Uterus (tissue), 4 donors: ENCODE results near the gene RNF215. TPM values are rescaled to one million over a fixed set of nuclear protein-coding genes. Genes with fewer than 3 reads are reported as not detected.
"Not testable (repeated sequence)": the region's sequence is repeated elsewhere in the genome, so short reads cannot be mapped to it uniquely, and the experiment has no call there.

ENCODE experiments used
- DNase-seq, 2 donors: peaks; one replicate each; pipeline ENCODE4 v3.0.0-alpha.2; 2019 to 2020
- H3K27ac ChIP-seq, 2 donors: fragments of 200-600 bp; sonication (generic); 1 replicate in 1 of 2; 2 replicates in 1 of 2; pipeline ENCODE4 v1.5.1; 2016 to 2018
- H3K27me3 ChIP-seq, 2 donors: fragments of 200-600 bp; sonication (generic); one replicate each; pipeline ENCODE4 v1.5.1; 2018 to 2019; ENCODE audit warnings: control low read depth in 1 of 2
- H3K36me3 ChIP-seq, 2 donors: fragments of 200-600 bp; sonication (generic); one replicate each; pipeline ENCODE4 v1.5.1; 2019; ENCODE audit warnings: control low read depth in 1 of 2
- H3K4me1 ChIP-seq, 2 donors: fragments of 200-600 bp; sonication (generic); one replicate each; pipeline ENCODE4 v1.5.1; 2018 to 2019; ENCODE audit warnings: control low read depth in 1 of 2
- H3K4me3 ChIP-seq, 2 donors: fragments of 200-600 bp; sonication (generic); 1 replicate in 1 of 2; 2 replicates in 1 of 2; pipeline ENCODE4 v1.5.1; 2018 to 2019; ENCODE audit warnings: mild to moderate bottlenecking in 1 of 2
- H3K9me3 ChIP-seq, 2 donors: fragments of 200-600 bp; sonication (generic); one replicate each; pipeline ENCODE4 v1.5.1; 2019; ENCODE audit warnings: control low read depth in 1 of 2
- CTCF ChIP-seq, 4 experiments: fragments of 200-600 bp in 2 of 4; fragments of 450-650 bp in 2 of 4; sonication (generic) in 2 of 4; IDR thresholded peaks; one replicate each; pipeline ENCODE4 v1.5.1; 2016 to 2019; ENCODE audit warnings: antibody characterized with exemption in 4 of 4, mild to moderate bottlenecking in 2 of 4, moderate library complexity in 1 of 4
- POLR2A ChIP-seq, 2 donors: fragments of 450-650 bp; IDR thresholded peaks; one replicate each; pipeline ENCODE4 v1.6.1; 2016; ENCODE audit warnings: antibody characterized with exemption in 2 of 2, mild to moderate bottlenecking in 1 of 2, moderate library complexity in 1 of 2
- intact Hi-C: fragments of 100-400 bp; cut with DNase I; formaldehyde crosslinking; loops from one replicate; pipeline ENCODE4 v1.15.1; 2023; ENCODE audit warnings: low total_unique reads
- total RNA-seq, 4 donors: library from RNA; depleted of rRNA in 3 of 4; stranded (reverse); fragments of >200 nt in 3 of 4; gene quantifications; one replicate each; pipeline versions ENCODE4 v1.1.0 to v1.2.4, GENCODE V29; 2014 to 2023
- donor health status: DM: yes; HTN: yes; CAD: no.

Gene RNF215
- total RNA-seq, 4 donors from 2014 or later, result 8.2 to 25.9 (median 18.9) TPM

GRCh38 chr22:30344447-30345200, 42.6 kb downstream of the RNF215 start:
- H3K4me1 ChIP-seq, result no peaks in the 10 kb centered on the region
- TF ChIP-seq CTCF (IDR thresholded peaks at IDR 0.05), result no peak
- TF ChIP-seq POLR2A (IDR thresholded peaks at IDR 0.05), result no peak
- H3K27ac ChIP-seq, result no peak overlapping the region
- no peak for DNase-seq
- no peaks in the 10 kb centered on the region for H3K36me3 ChIP-seq
- no peaks in the 10 kb centered on the region for H3K9me3 ChIP-seq
- intact Hi-C loops, result no loop called here
- H3K4me3 ChIP-seq, result no peak overlapping the region
- no peaks in the 10 kb centered on the region for H3K27me3 ChIP-seq

- Histone ChIP-seq H3K27ac (no peak overlapping the region), H3K27me3 (no peaks in the 10 kb centered on the region), H3K4me3 (no peak overlapping the region), H3K4me1 (no peaks in the 10 kb centered on the region), H3K36me3 (no peaks in the 10 kb centered on the region), H3K9me3 (no peaks in the 10 kb centered on the region)
- TF ChIP-seq POLR2A (IDR thresholded peaks at IDR 0.05) (no peak), CTCF (IDR thresholded peaks at IDR 0.05) (no peak)
- intact Hi-C loops, result no loop called here
- no peak for DNase-seq
These were observed 46.1 kb downstream of the RNF215 start for GRCh38 chr22:30340911-30341685.

GRCh38 chr22:30338802-30339201, 48.4 kb downstream of the RNF215 start:
- H3K4me3 ChIP-seq, result no peak overlapping the region
- no peak for DNase-seq
- no peak overlapping the region for H3K27ac ChIP-seq
- intact Hi-C loops, result no loop called here
- H3K4me1 ChIP-seq, result no peaks in the 10 kb centered on the region
- no peaks in the 10 kb centered on the region for H3K36me3 ChIP-seq
- TF ChIP-seq POLR2A (IDR thresholded peaks at IDR 0.05) (no peak), CTCF (IDR thresholded peaks at IDR 0.05) (no peak)
- H3K9me3 ChIP-seq, result no peaks in the 10 kb centered on the region
- no peaks in the 10 kb centered on the region for H3K27me3 ChIP-seq

- H3K4me1 ChIP-seq, intact Hi-C loops, H3K27ac ChIP-seq, H3K27me3 ChIP-seq, H3K4me3 ChIP-seq, DNase-seq, H3K36me3 ChIP-seq, H3K9me3 ChIP-seq: not testable (repeated sequence)
These were observed 48.9 kb downstream of the RNF215 start for GRCh38 chr22:30338341-30338740.

- no peaks in the 10 kb centered on the region for H3K9me3 ChIP-seq
- no peak overlapping the region for H3K4me3 ChIP-seq
- H3K27ac ChIP-seq, result no peak overlapping the region
- H3K36me3 ChIP-seq, result no peaks in the 10 kb centered on the region
- H3K4me1 ChIP-seq, result no peaks in the 10 kb centered on the region
- no peak for TF ChIP-seq CTCF (IDR thresholded peaks at IDR 0.05)
- TF ChIP-seq POLR2A (IDR thresholded peaks at IDR 0.05), result no peak
- no peak for DNase-seq
- intact Hi-C loops, result no loop called here
- no peaks in the 10 kb centered on the region for H3K27me3 ChIP-seq
These were observed 49.8 kb downstream of the RNF215 start for GRCh38 chr22:30337461-30337778.
